SW 1271 (cell line): ENCODE measurements around the gene CNTNAP2.
"Not testable (repeated sequence)": the region's sequence is repeated elsewhere in the genome, so short reads cannot be mapped to it uniquely, and the experiment has no call there.

Experiments
- DNase-seq, 2 experiments: peaks; one replicate each; lab custom pipeline; 2025; lab: John Stamatoyannopoulos, UW

CNTNAP2 gene

GRCh38 chr7:147564786-147565476 is 1448.3 kb downstream of the CNTNAP2 start:
- no peak for DNase-seq

GRCh38 chr7:147567043-147567442 is 1450.4 kb downstream of the CNTNAP2 start:
- DNase-seq, result no peak

- DNase-seq, result no peak
Observed at GRCh38 chr7:147569116-147569913, 1452.7 kb downstream of the CNTNAP2 start.

GRCh38 chr7:147570390-147570789 is 1453.8 kb downstream of the CNTNAP2 start:
- no peak for DNase-seq

GRCh38 chr7:147571436-147572185 is 1455.0 kb downstream of the CNTNAP2 start:
- no peak for DNase-seq

GRCh38 chr7:147578196-147578595 is 1461.6 kb downstream of the CNTNAP2 start:
- no peak for DNase-seq

- DNase-seq, result no peak
Observed at GRCh38 chr7:147579148-147579547, 1462.5 kb downstream of the CNTNAP2 start.

GRCh38 chr7:147584771-147585193 is 1468.2 kb downstream of the CNTNAP2 start:
- no peak for DNase-seq

GRCh38 chr7:147586110-147586509 is 1469.5 kb downstream of the CNTNAP2 start:
- no peak for DNase-seq

- DNase-seq, result no peak
Observed at GRCh38 chr7:147586526-147586925, 1469.9 kb downstream of the CNTNAP2 start.

- no peak for DNase-seq
Observed at GRCh38 chr7:147593271-147594057, 1476.9 kb downstream of the CNTNAP2 start.

GRCh38 chr7:147595042-147595441 is 1478.4 kb downstream of the CNTNAP2 start:
- DNase-seq, result no peak

- DNase-seq, result not testable (repeated sequence)
Observed at GRCh38 chr7:147598687-147599086, 1482.1 kb downstream of the CNTNAP2 start.

- DNase-seq, result no peak
Observed at GRCh38 chr7:147605323-147605722, 1488.7 kb downstream of the CNTNAP2 start.

GRCh38 chr7:147607157-147607800 is 1490.7 kb downstream of the CNTNAP2 start:
- DNase-seq, result no peak

- no peak for DNase-seq
Observed at GRCh38 chr7:147611431-147611830, 1494.8 kb downstream of the CNTNAP2 start.

- no peak for DNase-seq
Observed at GRCh38 chr7:147635288-147635687, 1518.7 kb downstream of the CNTNAP2 start.

- DNase-seq, result no peak
Observed at GRCh38 chr7:147636553-147636952, 1520.0 kb downstream of the CNTNAP2 start.

GRCh38 chr7:147638566-147638965 is 1522.0 kb downstream of the CNTNAP2 start:
- DNase-seq, result no peak

- DNase-seq, result no peak
Observed at GRCh38 chr7:147639037-147639436, 1522.4 kb downstream of the CNTNAP2 start.

GRCh38 chr7:147639751-147640150 is 1523.2 kb downstream of the CNTNAP2 start:
- DNase-seq, result no peak
